ENCODE data around the gene IL4R. TPM values are rescaled to one million over a fixed set of nuclear protein-coding genes. Genes with fewer than 3 reads are reported as not detected.

Gene IL4R
- total RNA-seq, 1 experiment from 2014 or later, result 28.9 TPM

GRCh38 chr16:27385398-27385797 is 71.6 kb downstream of the IL4R start:
- Histone ChIP-seq H3K4me3 (ENCODE audit: low read depth in 2 of 2, low read length in 2 of 2) (no peak overlapping the region), H3K27ac (ENCODE audit: low read length) (no peak overlapping the region), H3K9me3 (ENCODE audit: control insufficient read depth, insufficient read depth, low read depth, low read length) (0 out of 2 replicates have a peak, but pooled peaks cover 4% of the 10 kb centered on the region), H3K36me3 (ENCODE audit: control insufficient read depth, insufficient read depth, low read length) (no peaks in the 10 kb centered on the region), H3K4me1 (ENCODE audit: control insufficient read depth, insufficient read depth, low read length) (no peaks in the 10 kb centered on the region), H3K27me3 (ENCODE audit: control insufficient read depth, insufficient read depth, low read length) (peaks cover 10% of the 10 kb centered on the region)
- ChIA-PET POLR2A (no interaction called here), CTCF (no interaction called here)
- DNase-seq (ENCODE audit: low read depth, low spot score), result no peak
- in situ Hi-C loops (cut with HindIII; ENCODE audit: low pct_unique_long_range_greater_than_20kb, low sequenced_read_pairs) (no loop called here), intact Hi-C loops (cut with micrococcal nuclease; ENCODE audit: unreplicated experiment) (no loop called here)
- BruUV-seq (replicated peaks), result no TSS peak
- TF ChIP-seq REST (IDR thresholded peaks at IDR 0.05; ENCODE audit: insufficient read depth in 1 of 2, low read depth in 2 of 2, low read length in 1 of 2) (no peak), SIN3A (IDR thresholded peaks at IDR 0.05; ENCODE audit: borderline replicate concordance, insufficient read depth, low read depth, low read length) (no peak), POLR2AphosphoS5 (IDR thresholded peaks at IDR 0.05; ENCODE audit: low read depth, low read length) (no peak), TCF7L2 (IDR thresholded peaks at IDR 0.05; ENCODE audit: low read depth, low read length) (no peak), CTCF (IDR thresholded peaks at IDR 0.05) (no peak)
- ATAC-seq, result no peak

GRCh38 chr16:27386674-27387073 is 72.9 kb downstream of the IL4R start:
- CTCF ChIA-PET, result interaction anchor here (0.6 kb wide), 1 partner anchor 185 kb away, joined by 5 read pairs; no protein-coding TSS in a partner anchor

More at GRCh38 chr16:27386674-27387073, 72.9 kb downstream of the IL4R start:
- Histone ChIP-seq H3K4me1 (ENCODE audit: control insufficient read depth, insufficient read depth, low read length) (no peaks in the 10 kb centered on the region), H3K9me3 (ENCODE audit: control insufficient read depth, insufficient read depth, low read depth, low read length) (0 out of 2 replicates have a peak, but pooled peaks cover 4% of the 10 kb centered on the region), H3K36me3 (ENCODE audit: control insufficient read depth, insufficient read depth, low read length) (no peaks in the 10 kb centered on the region), H3K4me3 (ENCODE audit: low read depth in 2 of 2, low read length in 2 of 2) (no peak overlapping the region), H3K27me3 (ENCODE audit: control insufficient read depth, insufficient read depth, low read length) (peaks cover 15% of the 10 kb centered on the region), H3K27ac (ENCODE audit: low read length) (no peak overlapping the region)
- ATAC-seq (no peak), DNase-seq (ENCODE audit: low read depth, low spot score) (no peak)
- no TSS peak for BruUV-seq (replicated peaks)
- intact Hi-C loops (cut with micrococcal nuclease; ENCODE audit: unreplicated experiment), result no loop called here
- POLR2A ChIA-PET, result no interaction called here
- in situ Hi-C loops (cut with HindIII; ENCODE audit: low pct_unique_long_range_greater_than_20kb, low sequenced_read_pairs), result no loop called here
- TF ChIP-seq SIN3A (IDR thresholded peaks at IDR 0.05; ENCODE audit: borderline replicate concordance, insufficient read depth, low read depth, low read length) (no peak), CTCF (IDR thresholded peaks at IDR 0.05) (no peak), POLR2AphosphoS5 (IDR thresholded peaks at IDR 0.05; ENCODE audit: low read depth, low read length) (no peak), REST (IDR thresholded peaks at IDR 0.05; ENCODE audit: insufficient read depth in 1 of 2, low read depth in 2 of 2, low read length in 1 of 2) (no peak), TCF7L2 (IDR thresholded peaks at IDR 0.05; ENCODE audit: low read depth, low read length) (no peak)

All from Panc1 (cell line).